H9 (cell line): ENCODE measurements around the gene VPS13C. TPM values are rescaled to one million over a fixed set of nuclear protein-coding genes. Genes with fewer than 3 reads are reported as not detected.

Source experiments
- DNase-seq: peaks from one replicate; pipeline ENCODE4 v3.0.0-alpha.2; 2017
- H2AFZ ChIP-seq: one replicate; pipeline ENCODE4 v1.6.1; 2013; ENCODE audit warnings: mild to moderate bottlenecking, low read length, control low read depth, moderate library complexity
- H2AK5ac ChIP-seq: 2 replicates; pipeline ENCODE4 v1.6.1; 2013; ENCODE audit warnings: low read length, control low read depth, mixed read lengths; ENCODE audit not compliant: insufficient read length
- H2BK120ac ChIP-seq: one replicate; pipeline ENCODE4 v1.6.1; 2013; ENCODE audit warnings: low read depth, mild to moderate bottlenecking, low read length, control low read depth, inconsistent platforms; ENCODE audit not compliant: poor library complexity, severe bottlenecking
- H2BK12ac ChIP-seq: 2 replicates; pipeline ENCODE4 v1.6.1; 2013; ENCODE audit warnings: low read length, control low read depth, mixed read lengths, low read depth; ENCODE audit not compliant: insufficient read length
- H2BK15ac ChIP-seq: 2 replicates; pipeline ENCODE4 v1.6.1; 2013; ENCODE audit warnings: low read depth, low read length, control low read depth
- H2BK20ac ChIP-seq: one replicate; pipeline ENCODE4 v1.6.1; 2013; ENCODE audit warnings: low read depth, mild to moderate bottlenecking, low read length, control low read depth, inconsistent platforms; ENCODE audit not compliant: poor library complexity, severe bottlenecking
- H2BK5ac ChIP-seq: 2 replicates; pipeline ENCODE4 v1.6.1; 2013; ENCODE audit warnings: low read length, control low read depth, mixed read lengths; ENCODE audit not compliant: insufficient read length
- H3K14ac ChIP-seq: 2 replicates; pipeline ENCODE4 v1.6.1; 2013; ENCODE audit warnings: low read length, control low read depth; ENCODE audit not compliant: insufficient read depth
- H3K18ac ChIP-seq: 2 replicates; pipeline ENCODE4 v1.6.1; 2013; ENCODE audit warnings: low read depth, mild to moderate bottlenecking, mixed read lengths, low read length, control low read depth; ENCODE audit not compliant: insufficient read length
- H3K23ac ChIP-seq: 2 replicates; pipeline ENCODE4 v1.6.1; 2013; ENCODE audit warnings: low read length, control low read depth, mixed read lengths, low read depth; ENCODE audit not compliant: insufficient read length
- H3K23me2 ChIP-seq: 2 replicates; pipeline ENCODE4 v1.6.1; 2013; ENCODE audit warnings: low read depth, mild to moderate bottlenecking, mixed read lengths, low read length, control low read depth; ENCODE audit not compliant: insufficient read length, poor library complexity, severe bottlenecking
- H3K27ac ChIP-seq: 2 replicates; pipeline ENCODE4 v1.5.1; 2013; ENCODE audit warnings: low read length, control low read depth, mixed read lengths, low read depth; ENCODE audit not compliant: insufficient read length
- H3K27me3 ChIP-seq: 2 replicates; pipeline ENCODE4 v1.6.1; 2013; ENCODE audit warnings: low read length, control low read depth, inconsistent platforms; ENCODE audit not compliant: insufficient read depth
- H3K4ac ChIP-seq: 2 replicates; pipeline ENCODE4 v1.6.1; 2013; ENCODE audit warnings: low read depth, mild to moderate bottlenecking, control low read depth, inconsistent platforms, low read length, moderate library complexity
- H3K4me1 ChIP-seq: 2 replicates; pipeline ENCODE4 v1.6.1; 2013; ENCODE audit warnings: low read length, control low read depth, inconsistent platforms; ENCODE audit not compliant: insufficient read depth
- H3K4me2 ChIP-seq: 2 replicates; pipeline ENCODE4 v1.6.1; 2013; ENCODE audit warnings: low read length, control low read depth, mixed read lengths; ENCODE audit not compliant: insufficient read length, insufficient read depth
- H3K56ac ChIP-seq: 2 replicates; pipeline ENCODE4 v1.6.1; 2013; ENCODE audit warnings: low read depth, mild to moderate bottlenecking, mixed read lengths, low read length, control low read depth; ENCODE audit not compliant: insufficient read length
- H3K79me1 ChIP-seq: 2 replicates; pipeline ENCODE4 v1.6.1; 2013; ENCODE audit warnings: low read depth, mild to moderate bottlenecking, moderate library complexity, low read length, control low read depth, inconsistent platforms; ENCODE audit not compliant: insufficient read depth, poor library complexity, severe bottlenecking
- H3K79me2 ChIP-seq: 2 replicates; pipeline ENCODE4 v1.6.1; 2013; ENCODE audit warnings: low read length, control low read depth, inconsistent platforms; ENCODE audit not compliant: insufficient read depth
- H3K9ac ChIP-seq: 2 replicates; pipeline ENCODE4 v1.6.1; 2013; ENCODE audit warnings: low read length, control low read depth, mixed read lengths; ENCODE audit not compliant: insufficient read length; ENCODE audit errors: extremely low read depth
- H3K9me3 ChIP-seq: one replicate; pipeline ENCODE4 v1.6.1; 2013; ENCODE audit warnings: low read depth, low read length, inconsistent platforms; ENCODE audit not compliant: control insufficient read depth
- H3T11ph ChIP-seq: one replicate; pipeline ENCODE4 v1.6.1; 2013; ENCODE audit warnings: mild to moderate bottlenecking, low read length, control low read depth, inconsistent platforms
- H4K20me1 ChIP-seq: one replicate; pipeline ENCODE4 v1.6.1; 2013; ENCODE audit not compliant: control insufficient read depth, insufficient read length, insufficient read depth
- H4K5ac ChIP-seq: 2 replicates; pipeline ENCODE4 v1.6.1; 2013; ENCODE audit warnings: low read depth, mild to moderate bottlenecking, mixed read lengths, low read length, control low read depth; ENCODE audit not compliant: insufficient read length
- H4K8ac ChIP-seq: replicated peaks from 2 replicates; pipeline ENCODE4 v1.6.1; 2013; ENCODE audit warnings: low read length, control low read depth, mixed read lengths, low read depth; ENCODE audit not compliant: insufficient read length
- H4K91ac ChIP-seq: 2 replicates; pipeline ENCODE4 v1.6.1; 2013; ENCODE audit warnings: low read depth, mild to moderate bottlenecking, moderate library complexity, mixed read lengths, low read length, control low read depth; ENCODE audit not compliant: insufficient read length
- H3K27ac Mint-ChIP-seq, 3 experiments: 2 replicates in 2 of 3; 3 replicates in 1 of 3; pipeline ENCODE4 v1.8.0; 2020 to 2021; ENCODE audit warnings: mixed read lengths in 3 of 3, mild to moderate bottlenecking in 1 of 3, moderate library complexity in 1 of 3
- H3K27me3 Mint-ChIP-seq: 2 replicates; pipeline ENCODE4 v1.8.0; 2021; ENCODE audit warnings: low read depth, mild to moderate bottlenecking, moderate library complexity, mixed read lengths
- H3K36me3 Mint-ChIP-seq, 3 experiments: 2 replicates in 2 of 3; 3 replicates in 1 of 3; pipeline ENCODE4 v1.8.0; 2020 to 2021; ENCODE audit warnings: low read depth in 3 of 3, mixed read lengths in 3 of 3; ENCODE audit not compliant: insufficient read depth in 1 of 3
- H3K4me1 Mint-ChIP-seq, 2 experiments: 2 replicates each; pipeline ENCODE4 v1.8.0; 2020; ENCODE audit warnings: mixed read lengths in 2 of 2
- H3K4me3 Mint-ChIP-seq, 2 experiments: 2 replicates in 1 of 2; 3 replicates in 1 of 2; pipeline ENCODE4 v1.8.0; 2020 to 2021; ENCODE audit warnings: mild to moderate bottlenecking in 2 of 2, mixed read lengths in 2 of 2, moderate library complexity in 1 of 2
- H3K9me3 Mint-ChIP-seq, 2 experiments: 2 replicates in 1 of 2; 3 replicates in 1 of 2; pipeline ENCODE4 v1.8.0; 2020; ENCODE audit warnings: mild to moderate bottlenecking in 2 of 2, mixed read lengths in 2 of 2, moderate library complexity in 1 of 2
- CTCF ChIP-seq: fragments of 200-600 bp; sonication (generic); conservative IDR thresholded peaks from 3 replicates; pipeline ENCODE4 v1.8.0; 2021; ENCODE audit warnings: antibody characterized with exemption, mild to moderate bottlenecking
- WGBS: extraction: QIAGEN DNeasy Blood & Tissue Kit; methylation state at CpG from one replicate; pipeline ENCODE4 v1.1.7; 2013; ENCODE audit warnings: missing lambda C conversion rate, low lambda C conversion rate, mixed read lengths; ENCODE audit not compliant: insufficient read length; ENCODE audit errors: extremely low coverage; 5-methylcytosine and 5-hydroxymethylcytosine counted together
- total RNA-seq: library from RNA; stranded (reverse); gene quantifications from 2 replicates; pipeline ENCODE4 v1.2.1, GENCODE V29; 2021

Gene VPS13C
- total RNA-seq, 1 experiment from 2014 or later = 14.2 TPM

GRCh38 chr15:62027916-62028315, 32.3 kb downstream of the VPS13C start:
- Mint-ChIP-seq H3K9me3 (no peaks in the 10 kb centered on the region), H3K4me1 (no peaks in the 10 kb centered on the region), H3K27ac (no peak overlapping the region), H3K27me3 (no peaks in the 10 kb centered on the region), H3K36me3 (no peaks in the 10 kb centered on the region), H3K4me3 (no peak overlapping the region)
- Histone ChIP-seq H3K4me2 (no peak overlapping the region), H3K14ac (no peak overlapping the region), H4K91ac (no peak overlapping the region), H3K18ac (no peak overlapping the region), H3K56ac (no peak overlapping the region), H2BK15ac (no peak overlapping the region), H4K5ac (no peak overlapping the region), H3K27ac (no peak overlapping the region), H3K79me2 (no peaks in the 10 kb centered on the region), H3K27me3 (no peaks in the 10 kb centered on the region), H2AFZ (no peak overlapping the region), H3K23ac (no peak overlapping the region), H4K8ac (no peak overlapping the region), H3K4me1 (no peaks in the 10 kb centered on the region), H3K9ac (no peak overlapping the region), H3K4ac (no peak overlapping the region), H3K79me1 (no peaks in the 10 kb centered on the region), H3K9me3 (no peaks in the 10 kb centered on the region), H2BK5ac (no peak overlapping the region), H4K20me1 (no peaks in the 10 kb centered on the region), H3K23me2 (no peaks in the 10 kb centered on the region), H3T11ph (no peak overlapping the region), H2BK12ac (no peak overlapping the region), H2BK120ac (no peak overlapping the region), H2BK20ac (no peak overlapping the region), H2AK5ac (no peak overlapping the region)
- no CpG with 5 or more reads among the region's 5 CpGs for WGBS
- TF ChIP-seq CTCF = no peak
- no peak for DNase-seq
